HG03460 (cell line): ENCODE measurements around the gene VPS37C.
"Not testable (repeated sequence)": the region's sequence is repeated elsewhere in the genome, so short reads cannot be mapped to it uniquely, and the experiment has no call there.

Experiments used
- ATAC-seq: cut with Tn5 transposase; IDR thresholded peaks from one replicate; pipeline ENCODE4 v1.9.1; 2021; ENCODE audit not compliant: unreplicated experiment

Gene VPS37C

GRCh38 chr11:61176446-61176845 lies 15.2 kb upstream of the VPS37C start:
- no peak for ATAC-seq

- ATAC-seq, result no peak
Observed at GRCh38 chr11:61174949-61175348, 13.7 kb upstream of the VPS37C start.

DNA sequence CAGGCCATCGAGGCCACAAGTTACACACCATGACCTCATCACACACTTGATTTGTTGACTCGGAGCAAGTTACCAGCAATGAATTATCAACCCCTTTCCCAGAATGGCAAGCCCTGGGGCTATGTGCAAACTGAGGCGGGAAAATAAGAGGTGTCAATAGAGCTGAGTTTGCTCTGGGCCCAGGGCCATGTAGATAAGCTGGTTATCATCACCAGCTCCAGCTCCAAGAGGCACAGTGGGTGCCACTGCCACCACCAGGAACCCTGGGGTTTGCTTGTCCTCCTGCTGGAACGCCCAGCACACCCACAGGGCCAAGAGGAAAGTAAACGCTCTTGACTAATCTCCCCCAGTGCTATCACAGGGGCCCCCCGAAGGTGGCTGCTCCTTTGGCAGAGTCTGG lies 13.0 kb upstream of the VPS37C start:
- no peak for ATAC-seq

DNA sequence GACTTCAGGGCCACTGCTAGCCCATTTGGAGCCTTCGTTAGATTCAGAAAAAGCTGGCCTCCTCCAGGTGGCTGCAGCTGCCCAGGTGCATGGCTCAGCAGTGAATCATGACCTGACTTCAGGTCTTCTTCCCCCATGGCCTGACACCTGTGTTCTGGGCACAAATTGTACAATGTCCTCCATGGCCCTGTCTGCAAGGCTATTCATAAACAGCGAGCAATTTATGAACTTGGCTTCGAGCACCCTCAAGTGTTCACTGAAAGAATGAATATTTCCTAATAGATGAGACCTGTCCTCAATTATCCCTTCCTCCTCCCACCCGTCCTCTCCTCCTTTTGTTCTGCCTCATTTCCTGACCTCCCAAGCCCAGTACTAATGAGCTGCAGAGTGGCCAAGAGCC lies 12.2 kb upstream of the VPS37C start:
- no peak for ATAC-seq

DNA sequence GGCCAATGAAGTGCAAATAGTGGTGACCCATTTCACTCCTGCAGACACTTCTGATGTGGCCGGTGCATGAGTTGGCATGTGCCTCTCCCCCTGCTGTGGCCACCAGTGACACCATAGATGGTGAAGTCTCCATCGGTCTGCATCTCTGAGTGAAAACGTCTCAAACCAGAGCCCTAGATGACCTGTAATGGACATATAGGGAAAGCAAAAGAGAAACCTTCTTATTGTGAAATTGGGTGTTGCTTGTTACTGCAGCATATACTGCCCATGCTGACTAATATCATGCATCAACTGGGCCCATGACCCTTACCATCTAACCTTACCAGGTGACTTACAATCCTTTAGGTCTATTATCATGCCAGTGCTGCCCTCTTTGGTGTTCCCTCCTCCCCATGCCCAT lies 11.7 kb upstream of the VPS37C start:
- no peak for ATAC-seq

GRCh38 chr11:61172356-61172755 lies 11.1 kb upstream of the VPS37C start:
- no peak for ATAC-seq

- ATAC-seq, result no peak
Observed at GRCh38 chr11:61171907-61172306, 10.7 kb upstream of the VPS37C start.

DNA sequence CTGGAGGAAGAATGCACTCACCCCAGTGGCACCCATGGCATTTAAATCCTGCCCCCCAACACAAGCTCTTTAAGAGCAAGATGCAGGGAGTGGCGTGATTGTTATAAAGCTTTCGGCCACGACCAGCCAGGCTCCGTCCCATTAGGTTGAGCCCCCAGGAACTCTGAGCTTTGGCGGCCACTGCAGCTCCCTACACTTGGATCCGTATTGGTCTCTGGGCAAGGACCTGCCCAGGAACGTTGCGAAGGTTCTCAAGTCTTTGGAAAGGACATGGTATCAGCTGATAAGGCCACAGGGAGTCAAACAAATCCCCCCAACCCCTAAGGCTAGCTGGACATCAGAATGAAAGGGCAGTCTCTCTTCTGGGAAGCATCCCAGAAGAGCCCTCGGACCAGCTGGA lies 9.3 kb upstream of the VPS37C start:
- no peak for ATAC-seq

- no peak for ATAC-seq
Observed at GRCh38 chr11:61168800-61169199, 7.6 kb upstream of the VPS37C start.

DNA sequence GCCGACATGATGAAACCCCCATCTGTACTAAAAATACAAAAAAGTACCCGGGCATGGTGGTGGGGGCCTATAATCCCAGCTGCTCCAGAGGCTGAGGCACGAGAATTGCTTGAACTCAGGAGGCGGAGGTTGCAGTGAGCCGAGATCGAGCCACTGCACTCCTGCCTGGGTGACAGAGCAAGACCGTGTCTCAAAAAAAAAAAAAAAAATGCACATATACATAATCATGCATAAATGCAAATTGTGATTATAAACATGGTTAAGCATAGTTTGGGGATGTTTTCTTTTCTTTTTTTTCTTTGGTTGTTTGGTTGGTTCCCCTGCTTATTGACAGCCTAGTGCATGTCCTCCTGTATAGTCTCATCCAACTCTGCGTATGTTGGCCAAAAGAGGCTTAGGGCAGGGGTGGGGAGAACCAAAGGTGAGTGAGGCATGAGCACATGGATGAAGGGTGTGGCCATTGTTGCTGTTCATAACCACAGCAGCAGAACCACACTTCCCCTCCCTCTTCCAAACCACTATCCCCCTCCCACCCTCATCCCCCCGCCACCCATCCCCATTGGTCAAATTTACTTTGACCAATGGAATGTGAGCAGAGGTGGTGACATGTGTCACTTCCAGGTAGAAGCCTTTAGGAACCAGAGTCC lies 6.9 kb upstream of the VPS37C start:
- no peak for ATAC-seq

GRCh38 chr11:61166331-61166730 lies 5.1 kb upstream of the VPS37C start:
- ATAC-seq, result not testable (repeated sequence)

GRCh38 chr11:61165785-61166184 lies 4.6 kb upstream of the VPS37C start:
- ATAC-seq, result not testable (repeated sequence)

- no peak for ATAC-seq
Observed at GRCh38 chr11:61164606-61165424, 3.6 kb upstream of the VPS37C start.

- ATAC-seq, result no peak
Observed at GRCh38 chr11:61163714-61164605, 2.7 kb upstream of the VPS37C start.

DNA sequence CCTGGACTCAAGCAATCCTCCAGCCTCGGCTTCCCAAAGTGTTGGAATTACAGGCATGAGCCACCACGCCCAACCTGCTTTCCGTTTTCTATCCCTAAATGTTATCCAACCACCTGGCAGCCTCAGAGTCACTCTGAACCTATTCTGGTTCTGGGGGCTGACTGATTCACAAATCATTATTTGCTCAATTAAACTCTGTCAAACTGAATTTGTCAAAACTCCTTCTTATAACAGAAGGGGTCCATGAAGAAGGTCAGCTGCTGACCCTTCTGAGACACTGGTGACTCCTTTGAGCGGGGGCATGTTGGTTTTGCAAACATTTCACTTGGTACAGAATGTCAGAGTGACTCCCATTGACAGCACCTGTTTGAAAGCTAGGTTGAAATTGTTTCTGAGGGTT lies 1.8 kb upstream of the VPS37C start:
- no peak for ATAC-seq

DNA sequence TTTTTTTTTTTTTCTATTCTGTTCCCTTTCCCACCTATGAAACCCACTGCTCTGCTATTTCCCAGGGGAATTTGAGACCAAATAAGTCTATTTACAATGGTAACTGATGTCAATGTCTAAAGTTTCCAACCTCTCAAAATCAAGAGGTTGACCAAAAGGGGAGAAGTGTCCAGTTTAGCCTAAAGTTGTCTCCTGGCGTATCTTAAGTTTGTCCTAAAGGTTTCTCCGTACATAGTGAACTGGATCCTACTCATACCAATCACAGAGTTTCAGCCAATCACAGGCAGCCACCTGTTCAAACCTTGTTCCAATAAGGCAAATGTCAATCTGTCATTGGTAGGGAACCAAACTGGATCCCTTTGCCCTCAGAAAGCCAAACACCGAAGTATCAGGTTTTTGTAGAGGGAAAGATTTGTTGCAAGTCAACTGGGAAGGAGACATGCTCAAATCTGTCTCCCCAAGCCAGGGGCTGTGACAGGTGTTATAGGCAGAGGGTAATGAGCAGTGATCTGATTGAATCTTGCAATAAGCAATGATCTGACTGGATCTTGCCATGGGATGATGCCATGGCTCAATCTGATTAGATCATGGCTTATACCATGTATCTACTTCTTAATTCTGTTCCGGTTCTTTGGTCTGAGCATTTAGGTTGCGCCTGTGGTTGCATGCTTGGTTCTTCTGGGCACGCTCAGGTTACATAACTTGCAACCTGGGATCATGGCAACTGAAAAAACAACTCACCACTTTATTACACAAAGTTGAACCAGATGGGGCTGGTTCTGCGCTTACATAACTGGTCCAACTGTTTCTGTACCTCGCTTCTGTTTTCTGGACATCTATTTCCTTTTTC lies 1.1 kb upstream of the VPS37C start:
- no peak for ATAC-seq

- ATAC-seq, result no peak
Observed at GRCh38 chr11:61160487-61161189, 588 bp downstream of the VPS37C start.

DNA sequence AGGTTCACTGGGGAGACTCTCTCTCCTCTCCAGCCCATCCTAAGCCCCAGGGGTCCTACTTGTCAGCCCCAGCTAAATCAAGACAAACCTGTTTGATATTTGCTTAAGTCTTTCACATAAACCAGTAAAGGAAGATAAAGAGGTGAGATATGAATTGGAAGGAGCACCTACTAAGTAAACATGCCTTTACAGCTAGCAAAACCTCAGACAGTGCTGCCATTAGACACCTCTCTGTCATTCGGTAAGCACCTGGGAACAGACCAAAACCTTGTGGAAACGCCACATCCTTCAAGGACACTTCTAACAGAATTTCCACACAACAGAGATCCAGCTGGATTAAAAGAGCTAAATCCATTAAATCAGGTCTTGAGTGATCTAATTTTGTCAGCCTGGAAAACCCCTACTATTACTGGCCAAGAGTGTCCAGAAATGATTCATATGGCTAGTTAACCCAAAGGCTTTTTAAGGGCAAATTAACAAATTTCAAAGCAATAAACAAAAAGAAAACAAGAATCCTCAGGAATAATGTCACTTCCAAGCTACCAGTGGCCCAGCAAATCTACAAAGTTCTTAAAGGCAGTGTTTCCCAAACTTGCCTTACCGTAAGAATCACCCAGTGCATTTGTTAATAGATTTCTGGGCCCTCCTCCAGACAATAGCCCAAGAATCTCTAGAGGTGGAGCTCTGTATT lies 2.4 kb downstream of the VPS37C start:
- ATAC-seq, result no peak

DNA sequence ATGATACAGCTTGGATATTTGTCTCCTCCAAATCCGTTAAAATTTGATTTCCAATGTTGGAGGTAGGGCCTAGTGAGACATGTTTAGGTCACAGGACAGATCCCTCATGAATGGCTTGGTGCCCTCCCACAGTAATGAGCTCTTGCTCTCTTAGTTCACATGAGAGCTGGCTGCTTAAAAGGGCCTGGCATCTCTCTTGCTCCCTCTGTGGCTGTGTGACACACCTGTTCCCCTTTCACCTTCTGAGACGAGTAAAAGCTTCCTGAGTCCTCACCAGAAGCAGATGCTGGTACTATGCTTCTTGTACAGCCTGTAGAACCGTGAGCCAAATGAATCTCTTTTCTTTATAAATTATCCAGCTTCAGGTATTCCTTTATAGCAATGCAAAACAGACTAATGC lies 3.5 kb downstream of the VPS37C start:
- no peak for ATAC-seq

GRCh38 chr11:61155741-61156140 lies 5.5 kb downstream of the VPS37C start:
- no peak for ATAC-seq
